ENCODE measurements around the gene PRDM13.
"Not testable (repeated sequence)": the region's sequence is repeated elsewhere in the genome, so short reads cannot be mapped to it uniquely, and the experiment has no call there.

Gene PRDM13

DNA sequence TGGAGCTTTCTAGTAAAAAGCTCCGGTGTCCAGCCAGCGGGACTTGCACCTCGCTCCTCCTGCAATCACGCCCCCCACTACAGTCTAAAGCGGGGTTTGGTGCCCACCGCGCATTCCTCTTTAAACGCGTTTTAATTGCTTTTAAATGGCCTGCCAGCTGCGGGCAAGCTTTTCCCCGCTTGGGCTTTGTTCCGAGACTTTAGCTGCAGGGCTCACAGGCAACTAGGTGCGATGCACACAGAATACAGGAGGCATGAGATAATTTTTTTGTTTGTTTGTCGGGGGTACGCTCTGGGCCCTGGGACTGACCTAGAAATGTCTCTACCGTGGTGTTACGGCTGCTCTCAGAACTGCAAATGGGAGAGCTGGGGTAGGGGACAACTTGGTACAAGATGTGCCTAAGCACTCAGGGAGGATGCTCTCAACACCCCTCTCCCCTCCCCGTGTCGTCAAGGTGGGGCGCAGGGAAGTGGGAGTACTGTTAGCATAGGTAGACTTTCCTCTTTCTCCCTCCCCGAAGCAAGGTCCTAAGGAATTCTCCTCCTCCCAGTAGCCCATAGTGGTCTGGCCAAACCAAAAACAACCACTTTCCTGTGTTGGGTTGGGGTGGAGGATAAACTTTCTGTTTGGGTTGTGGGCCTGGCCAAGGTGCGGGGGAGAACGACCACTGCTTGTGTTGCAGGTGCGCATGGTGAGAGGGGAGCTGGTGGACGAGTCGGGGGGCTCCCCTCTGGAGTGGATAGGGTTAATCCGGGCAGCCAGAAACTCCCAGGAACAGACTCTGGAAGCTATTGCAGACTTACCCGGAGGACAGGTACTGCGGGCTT lies 1.6 kb downstream of the PRDM13 start:
- peaks cover 95% of the 10 kb centered on the region for H3K27me3 Mint-ChIP-seq
- H3K4me1 Mint-ChIP-seq (ENCODE audit: low read depth): peaks cover 56% of the 10 kb centered on the region
- intact Hi-C loops (cut with micrococcal nuclease): no loop called here
- H3K27ac Mint-ChIP-seq: no peak overlapping the region
- H3K4me3 Mint-ChIP-seq: no peak overlapping the region
- H3K9me3 Mint-ChIP-seq: no peaks in the 10 kb centered on the region
- no peaks in the 10 kb centered on the region for H3K36me3 Mint-ChIP-seq (ENCODE audit: low read depth)

DNA sequence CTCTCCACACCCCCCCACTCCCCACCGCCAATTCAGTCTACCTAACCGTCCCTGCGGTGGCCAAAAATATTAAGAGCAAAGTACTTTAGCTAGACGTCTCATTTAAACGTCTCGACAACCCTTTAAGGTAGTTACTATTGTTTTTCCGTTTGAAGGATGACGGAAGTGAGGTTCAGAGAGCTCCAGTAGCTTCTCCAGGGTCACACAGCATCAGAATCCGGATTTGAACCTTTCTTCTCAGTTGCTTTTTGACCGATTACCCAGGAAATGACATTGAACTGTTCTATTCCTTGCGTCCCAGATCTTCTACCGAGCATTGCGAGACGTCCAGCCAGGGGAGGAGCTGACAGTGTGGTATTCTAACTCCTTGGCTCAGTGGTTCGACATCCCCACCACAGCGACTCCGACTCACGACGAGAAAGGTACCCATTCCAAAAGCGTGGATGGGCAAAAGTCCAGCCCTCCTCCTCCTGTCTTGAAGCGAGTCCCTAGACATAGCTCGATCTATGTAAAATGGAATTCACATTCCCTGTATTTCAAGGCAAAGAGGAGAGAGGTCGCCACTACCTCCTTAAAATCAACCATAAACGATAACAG lies 2.4 kb downstream of the PRDM13 start:
- H3K27me3 Mint-ChIP-seq: peaks cover 93% of the 10 kb centered on the region
- intact Hi-C loops (cut with micrococcal nuclease): no loop called here

DNA sequence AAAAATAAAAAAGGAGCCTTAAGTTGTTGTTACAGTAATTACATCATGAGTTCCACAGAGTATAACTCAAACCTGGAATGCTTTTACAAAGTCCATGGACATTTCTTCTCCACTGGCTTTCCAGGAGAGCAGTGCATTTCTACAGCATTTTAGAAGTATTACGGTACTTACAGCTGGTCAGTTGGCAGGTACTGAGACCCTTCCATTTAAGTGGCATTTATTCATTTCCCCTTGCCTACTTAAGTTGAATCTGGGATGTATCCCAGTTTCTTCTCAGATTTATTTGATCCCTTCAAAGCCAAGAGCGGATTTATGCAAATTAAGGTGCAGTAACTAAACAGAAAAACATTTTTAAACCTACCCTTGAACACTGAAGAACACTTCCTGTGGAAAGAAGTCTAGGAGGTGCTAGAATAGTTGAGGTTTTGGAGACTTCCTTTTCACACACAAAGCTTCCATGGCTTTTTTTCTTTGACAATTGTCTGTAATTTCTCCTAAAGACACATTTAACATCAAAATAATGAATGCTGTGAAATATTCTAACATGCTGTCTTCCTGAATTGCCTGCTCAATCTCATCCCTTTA lies 3.4 kb downstream of the PRDM13 start:
- H3K27me3 Mint-ChIP-seq: peaks cover 93% of the 10 kb centered on the region
- H3K4me1 Mint-ChIP-seq (ENCODE audit: low read depth): peaks cover 54% of the 10 kb centered on the region
- H3K27ac Mint-ChIP-seq: no peak overlapping the region
- no peaks in the 10 kb centered on the region for H3K9me3 Mint-ChIP-seq
- intact Hi-C loops (cut with micrococcal nuclease): loop anchor here (5.0 kb wide), 1 partner anchor 143 kb away; no protein-coding TSS in a partner anchor
- H3K4me3 Mint-ChIP-seq: no peak overlapping the region
- H3K36me3 Mint-ChIP-seq (ENCODE audit: low read depth): no peaks in the 10 kb centered on the region

More for the DNA sequence above, 2.4 kb downstream of the PRDM13 start:
- Mint-ChIP-seq H3K4me1 (ENCODE audit: low read depth) (peaks cover 54% of the 10 kb centered on the region), H3K4me3 (no peak overlapping the region), H3K27ac (no peak overlapping the region), H3K36me3 (ENCODE audit: low read depth) (no peaks in the 10 kb centered on the region), H3K9me3 (no peaks in the 10 kb centered on the region)

DNA sequence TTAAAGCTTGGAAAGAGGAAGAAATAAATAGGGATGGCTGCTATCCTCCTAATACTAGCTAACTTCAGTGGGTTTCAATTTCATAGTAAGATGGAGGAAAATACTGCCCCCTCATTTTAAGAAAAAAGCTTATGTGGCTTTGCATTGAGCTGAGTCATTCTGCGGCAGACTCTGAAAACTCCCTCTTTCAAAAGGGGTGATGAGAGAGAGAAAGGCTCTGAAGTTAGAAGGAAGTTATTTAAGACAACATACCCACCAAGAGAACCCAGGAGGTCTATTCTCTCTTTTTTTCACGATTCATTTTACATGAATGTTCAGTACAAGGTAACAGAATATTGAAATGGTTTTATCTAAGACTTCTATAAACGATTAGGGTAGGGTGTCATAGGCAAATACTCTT lies 4.5 kb downstream of the PRDM13 start:
- Mint-ChIP-seq H3K27me3 (peaks cover 90% of the 10 kb centered on the region), H3K4me3 (no peak overlapping the region), H3K36me3 (ENCODE audit: low read depth) (no peaks in the 10 kb centered on the region), H3K27ac (no peak overlapping the region), H3K4me1 (ENCODE audit: low read depth) (peaks cover 50% of the 10 kb centered on the region), H3K9me3 (no peaks in the 10 kb centered on the region)
- intact Hi-C loops (cut with micrococcal nuclease): loop anchor here (5.0 kb wide), 1 partner anchor 144 kb away; no protein-coding TSS in a partner anchor

DNA sequence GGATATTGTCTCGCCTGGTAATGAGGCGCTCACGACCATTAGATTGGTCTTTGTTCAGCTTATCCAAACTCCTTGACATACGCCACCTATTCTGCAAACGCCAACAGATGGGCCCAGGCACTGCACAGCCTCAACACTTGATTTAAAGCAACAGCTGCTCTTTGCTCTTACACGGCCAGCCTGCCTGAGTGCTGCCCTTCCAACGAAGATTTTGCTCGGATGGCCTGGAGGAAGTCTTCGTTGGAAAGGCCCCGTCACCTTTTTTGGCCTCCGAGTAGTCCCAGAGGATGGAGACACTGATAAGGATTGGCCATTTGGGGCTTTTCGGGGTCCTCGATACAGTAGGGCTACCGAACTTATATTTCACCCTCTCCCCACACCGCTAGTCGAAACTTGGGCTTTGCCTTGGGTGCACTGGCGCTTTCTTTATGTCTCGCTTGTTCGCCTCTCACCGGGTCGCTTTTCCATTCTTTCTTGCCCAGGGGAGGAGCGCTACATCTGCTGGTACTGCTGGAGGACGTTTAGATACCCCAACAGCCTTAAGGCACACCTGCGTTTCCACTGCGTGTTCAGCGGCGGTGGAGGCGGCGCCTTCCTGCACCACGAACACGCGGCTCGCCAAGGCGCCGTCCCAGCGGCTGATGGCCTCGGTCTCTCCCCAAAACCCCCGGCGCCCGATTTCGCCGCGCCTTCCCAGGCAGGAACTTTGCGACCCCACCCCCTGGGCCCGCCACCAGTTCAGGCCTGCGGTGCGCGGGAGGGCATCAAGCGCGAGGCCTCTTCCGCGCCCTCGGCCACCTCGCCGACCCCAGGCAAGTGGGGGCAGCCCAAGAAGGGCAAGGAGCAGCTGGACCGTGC lies 6.1 kb downstream of the PRDM13 start:
- Mint-ChIP-seq H3K36me3 (ENCODE audit: low read depth) (no peaks in the 10 kb centered on the region), H3K27ac (no peak overlapping the region), H3K4me3 (peak overlapping the region; percentile 77), H3K4me1 (ENCODE audit: low read depth) (peaks cover 33% of the 10 kb centered on the region), H3K27me3 (peaks cover 87% of the 10 kb centered on the region), H3K9me3 (no peaks in the 10 kb centered on the region)
- intact Hi-C loops (cut with micrococcal nuclease): loop anchor here (5.0 kb wide), 1 partner anchor 145 kb away; no protein-coding TSS in a partner anchor

DNA sequence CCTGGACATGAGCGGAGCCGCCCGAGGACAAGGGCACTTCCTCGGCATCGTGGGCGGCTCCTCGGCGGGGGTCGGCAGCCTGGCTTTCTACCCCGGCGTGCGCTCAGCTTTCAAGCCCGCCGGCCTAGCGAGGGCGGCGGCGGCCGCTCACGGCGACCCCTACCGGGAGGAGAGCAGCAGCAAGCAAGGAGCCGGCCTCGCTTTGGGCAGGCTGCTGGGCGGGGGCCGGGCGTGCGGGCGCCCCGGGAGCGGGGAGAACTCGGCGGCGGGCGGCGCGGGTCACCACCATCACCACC lies 6.7 kb downstream of the PRDM13 start:
- no peaks in the 10 kb centered on the region for H3K9me3 Mint-ChIP-seq
- no peak overlapping the region for H3K27ac Mint-ChIP-seq
- H3K4me1 Mint-ChIP-seq (ENCODE audit: low read depth): peaks cover 27% of the 10 kb centered on the region
- H3K36me3 Mint-ChIP-seq (ENCODE audit: low read depth): no peaks in the 10 kb centered on the region
- H3K4me3 Mint-ChIP-seq: peak overlapping the region; percentile 77
- H3K27me3 Mint-ChIP-seq: peaks cover 87% of the 10 kb centered on the region
- intact Hi-C loops (cut with micrococcal nuclease): loop anchor here (5.0 kb wide), 1 partner anchor 146 kb away; no protein-coding TSS in a partner anchor

DNA sequence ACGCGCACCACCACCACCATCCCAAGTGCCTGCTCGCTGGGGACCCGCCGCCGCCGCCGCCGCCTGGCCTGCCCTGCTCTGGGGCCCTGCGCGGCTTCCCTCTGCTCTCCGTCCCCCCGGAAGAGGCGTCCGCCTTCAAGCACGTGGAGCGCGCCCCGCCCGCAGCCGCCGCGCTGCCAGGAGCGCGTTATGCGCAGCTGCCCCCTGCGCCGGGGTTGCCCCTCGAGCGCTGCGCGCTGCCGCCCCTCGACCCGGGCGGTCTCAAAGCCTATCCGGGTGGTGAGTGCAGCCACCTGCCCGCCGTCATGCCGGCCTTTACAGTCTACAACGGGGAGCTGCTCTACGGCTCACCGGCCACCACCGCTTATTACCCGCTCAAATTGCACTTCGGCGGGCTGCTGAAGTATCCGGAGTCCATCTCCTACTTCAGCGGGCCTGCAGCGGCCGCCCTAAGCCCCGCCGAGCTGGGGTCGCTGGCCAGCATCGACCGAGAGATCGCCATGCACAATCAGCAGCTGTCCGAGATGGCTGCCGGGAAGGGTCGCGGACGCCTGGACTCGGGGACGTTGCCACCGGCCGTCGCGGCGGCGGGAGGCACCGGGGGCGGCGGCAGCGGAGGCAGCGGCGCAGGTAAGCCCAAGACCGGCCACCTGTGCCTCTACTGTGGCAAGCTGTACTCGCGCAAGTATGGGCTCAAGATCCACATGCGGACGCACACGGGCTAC lies 7.2 kb downstream of the PRDM13 start:
- no peaks in the 10 kb centered on the region for H3K9me3 Mint-ChIP-seq
- no peaks in the 10 kb centered on the region for H3K36me3 Mint-ChIP-seq (ENCODE audit: low read depth)
- no peak overlapping the region for H3K27ac Mint-ChIP-seq
- peaks cover 87% of the 10 kb centered on the region for H3K27me3 Mint-ChIP-seq
- peak overlapping the region; percentile 77 for H3K4me3 Mint-ChIP-seq
- intact Hi-C loops (cut with micrococcal nuclease): loop anchor here (5.0 kb wide), 1 partner anchor 147 kb away; no protein-coding TSS in a partner anchor
- H3K4me1 Mint-ChIP-seq (ENCODE audit: low read depth): peaks cover 24% of the 10 kb centered on the region

DNA sequence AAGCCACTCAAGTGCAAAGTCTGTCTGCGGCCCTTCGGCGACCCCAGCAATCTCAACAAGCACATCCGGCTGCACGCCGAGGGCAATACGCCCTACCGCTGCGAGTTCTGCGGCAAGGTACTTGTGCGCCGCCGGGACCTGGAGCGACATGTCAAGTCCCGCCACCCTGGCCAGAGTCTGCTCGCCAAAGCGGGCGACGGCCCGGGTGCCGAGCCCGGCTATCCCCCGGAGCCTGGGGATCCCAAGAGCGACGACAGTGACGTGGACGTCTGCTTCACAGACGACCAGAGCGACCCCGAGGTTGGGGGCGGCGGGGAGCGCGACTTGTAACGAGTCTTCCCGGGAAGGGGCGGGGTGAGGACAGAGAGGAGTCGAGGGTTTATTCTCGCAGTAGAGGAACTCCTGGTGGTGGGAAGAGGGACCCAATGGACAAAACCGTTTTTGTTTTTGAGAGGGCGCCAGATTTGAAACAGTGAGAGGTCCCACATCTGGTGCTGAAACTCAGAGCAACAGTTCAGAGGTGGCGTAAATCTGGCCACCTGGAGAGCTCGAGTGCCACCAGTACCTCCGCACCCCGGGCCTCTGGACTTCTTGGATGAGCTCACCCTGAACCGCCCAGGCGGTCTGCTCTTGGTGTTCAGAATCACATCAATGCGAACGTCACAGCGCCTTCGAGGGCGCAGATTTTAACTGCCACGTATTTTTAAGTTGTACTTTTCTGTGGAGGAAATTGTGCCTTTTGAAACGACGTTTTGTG lies 8.0 kb downstream of the PRDM13 start:
- Mint-ChIP-seq H3K4me1 (ENCODE audit: low read depth) (peaks cover 24% of the 10 kb centered on the region), H3K27me3 (peaks cover 83% of the 10 kb centered on the region), H3K27ac (no peak overlapping the region), H3K36me3 (ENCODE audit: low read depth) (no peaks in the 10 kb centered on the region), H3K9me3 (no peaks in the 10 kb centered on the region), H3K4me3 (peak overlapping the region; percentile 77)
- intact Hi-C loops (cut with micrococcal nuclease): loop anchor here (5.0 kb wide), 1 partner anchor 147 kb away; no protein-coding TSS in a partner anchor

DNA sequence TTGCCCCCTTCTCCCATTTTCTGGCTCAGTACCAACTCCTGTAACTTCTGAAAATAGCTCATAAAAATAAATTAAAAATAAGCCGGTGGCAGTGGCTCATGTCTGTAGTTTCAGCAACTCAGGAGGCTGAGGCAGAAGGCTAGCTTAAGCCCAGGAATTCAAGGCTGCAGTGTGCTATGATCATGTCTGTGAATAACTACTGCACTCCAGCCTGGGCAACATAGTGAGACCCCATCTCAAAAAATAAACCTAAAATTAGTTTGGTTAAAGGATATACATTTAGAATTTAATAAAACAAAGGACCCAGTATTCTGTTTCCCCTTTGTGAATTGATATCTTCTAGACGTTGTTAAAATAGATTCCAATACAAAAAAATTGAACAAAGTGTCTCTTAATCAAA lies 10.5 kb downstream of the PRDM13 start:
- Mint-ChIP-seq H3K4me1 (ENCODE audit: low read depth) (peaks cover 17% of the 10 kb centered on the region), H3K27me3 (peaks cover 80% of the 10 kb centered on the region), H3K4me3 (no peak overlapping the region), H3K9me3 (no peaks in the 10 kb centered on the region), H3K27ac (no peak overlapping the region), H3K36me3 (ENCODE audit: low read depth) (no peaks in the 10 kb centered on the region)
- intact Hi-C loops (cut with micrococcal nuclease): no loop called here

DNA sequence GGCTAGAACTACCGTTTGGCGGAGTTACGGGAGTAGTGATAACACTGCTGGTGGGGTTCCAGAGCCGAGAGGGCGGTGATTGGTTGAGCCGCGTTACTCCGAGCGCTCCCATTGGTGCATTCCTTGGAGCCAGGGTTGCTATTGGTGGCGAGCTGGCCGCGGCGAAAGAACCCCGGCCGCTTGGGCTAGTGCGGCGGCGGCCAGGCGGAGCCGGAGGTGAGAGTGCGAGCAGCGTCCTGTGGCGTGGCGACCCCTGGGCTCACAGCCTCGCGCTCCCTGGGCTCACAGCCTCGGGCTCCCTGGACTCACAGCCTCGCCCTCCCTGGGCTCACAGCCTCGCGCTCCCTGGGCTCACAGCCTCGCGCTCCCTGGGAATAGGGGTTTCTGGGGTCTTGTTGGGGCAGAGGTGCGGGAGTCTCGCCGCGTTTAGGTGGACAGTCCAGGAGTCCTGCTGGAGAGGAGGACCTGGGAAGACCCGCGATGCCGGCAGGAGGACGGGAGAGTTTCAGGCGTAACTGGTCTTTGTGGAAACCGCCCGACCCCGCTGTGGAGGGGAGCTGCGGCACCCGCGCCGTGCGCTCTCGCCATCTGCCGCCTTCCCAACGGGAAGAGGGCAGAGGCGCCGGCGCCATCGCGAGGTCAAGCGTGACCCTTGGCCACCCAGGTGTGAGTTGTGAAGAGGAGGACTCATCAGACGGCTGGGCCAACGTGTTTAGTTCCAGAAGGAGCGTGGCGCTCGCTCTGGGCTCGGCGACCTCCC lies 12.2 kb downstream of the PRDM13 start:
- no peak overlapping the region for H3K4me3 Mint-ChIP-seq
- H3K36me3 Mint-ChIP-seq (ENCODE audit: low read depth): no peaks in the 10 kb centered on the region
- intact Hi-C loops (cut with micrococcal nuclease): no loop called here
- peaks cover 78% of the 10 kb centered on the region for H3K27me3 Mint-ChIP-seq
- no peaks in the 10 kb centered on the region for H3K9me3 Mint-ChIP-seq
- no peak overlapping the region for H3K27ac Mint-ChIP-seq
- H3K4me1 Mint-ChIP-seq (ENCODE audit: low read depth): peaks cover 11% of the 10 kb centered on the region

DNA sequence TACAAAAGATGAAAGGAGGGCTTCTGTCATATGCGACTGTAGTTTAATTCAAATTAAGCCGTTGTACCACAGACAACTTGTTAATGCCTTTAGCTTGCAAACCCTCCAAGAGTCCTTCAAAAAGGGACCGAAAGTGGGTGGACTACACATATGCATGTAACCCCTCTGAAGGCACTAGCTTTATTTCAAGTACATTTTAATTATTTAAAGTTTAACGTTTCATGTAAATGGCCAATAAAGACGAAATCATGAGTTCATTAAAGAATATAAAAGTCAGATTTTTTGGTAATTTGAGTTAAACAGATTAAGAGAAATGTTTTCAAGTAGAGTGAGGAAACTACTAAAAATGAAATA lies 12.8 kb downstream of the PRDM13 start:
- H3K27me3 Mint-ChIP-seq: peaks cover 78% of the 10 kb centered on the region
- no peak overlapping the region for H3K4me3 Mint-ChIP-seq
- no peaks in the 10 kb centered on the region for H3K36me3 Mint-ChIP-seq (ENCODE audit: low read depth)
- intact Hi-C loops (cut with micrococcal nuclease): no loop called here
- H3K27ac Mint-ChIP-seq: no peak overlapping the region
- H3K4me1 Mint-ChIP-seq (ENCODE audit: low read depth): peaks cover 6% of the 10 kb centered on the region
- no peaks in the 10 kb centered on the region for H3K9me3 Mint-ChIP-seq

DNA sequence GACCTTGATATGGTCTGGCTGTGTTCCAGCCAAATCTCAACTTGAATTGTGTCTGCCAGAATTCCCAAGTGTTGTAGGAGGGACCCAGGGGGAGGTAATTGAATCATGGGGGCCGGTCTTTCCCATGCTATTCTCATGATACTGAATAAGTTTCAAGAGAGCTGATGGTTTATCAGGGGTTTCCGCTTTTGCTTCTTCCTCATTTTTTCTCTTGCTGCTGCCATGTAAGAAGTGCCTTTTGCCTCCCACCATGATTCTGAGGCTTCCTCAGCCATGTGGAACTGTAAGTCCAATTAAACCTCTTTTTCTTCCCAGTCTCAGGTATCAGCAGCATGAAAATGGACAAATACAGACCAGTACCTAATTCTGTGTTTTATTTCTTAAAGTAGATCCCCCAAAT lies 15.4 kb downstream of the PRDM13 start:
- H3K4me3 Mint-ChIP-seq: not testable (repeated sequence)

More for the DNA sequence above, 15.4 kb downstream of the PRDM13 start:
- H3K9me3 Mint-ChIP-seq; H3K27ac Mint-ChIP-seq; H3K36me3 Mint-ChIP-seq (ENCODE audit: low read depth); intact Hi-C loops (cut with micrococcal nuclease); H3K4me1 Mint-ChIP-seq (ENCODE audit: low read depth): not testable (repeated sequence)
- H3K27me3 Mint-ChIP-seq: peaks cover 66% of the 10 kb centered on the region

Measured in dendritic cell treated with granulocyte-macrophage colony-stimulating factor and Interleukin-4, amounts not matched to agents 40 ng/mL and 50 ng/mL, for 4 days (primary cell).